ENCODE data around the gene UPK3BL1.
"Not testable (repeated sequence)": the region's sequence is repeated elsewhere in the genome, so short reads cannot be mapped to it uniquely, and the experiment has no call there.

The UPK3BL1 gene

GRCh38 chr7:102627271-102627904 is 15.2 kb downstream of the UPK3BL1 start:
- DNase-seq, result not testable (repeated sequence)

GRCh38 chr7:102618122-102618521 is 24.5 kb downstream of the UPK3BL1 start:
- not testable (repeated sequence) for DNase-seq

GRCh38 chr7:102616507-102617125 is 26.0 kb downstream of the UPK3BL1 start, which contains the start of gene RASA4:
RASA4 (minus strand) TSS chr7:102616756; CDS start chr7:102616689, 67 bp downstream.
- not testable (repeated sequence) for DNase-seq

GRCh38 chr7:102615930-102616329 is 26.7 kb downstream of the UPK3BL1 start:
- not testable (repeated sequence) for DNase-seq

GRCh38 chr7:102614873-102615272 is 27.7 kb downstream of the UPK3BL1 start:
- not testable (repeated sequence) for DNase-seq

- not testable (repeated sequence) for DNase-seq
Observed at GRCh38 chr7:102614346-102614697, 28.3 kb downstream of the UPK3BL1 start.

- not testable (repeated sequence) for DNase-seq
Observed at GRCh38 chr7:102613575-102614345, 28.8 kb downstream of the UPK3BL1 start.

GRCh38 chr7:102611675-102612325 is 30.8 kb downstream of the UPK3BL1 start:
- DNase-seq, result not testable (repeated sequence)

GRCh38 chr7:102611013-102611674 is 31.4 kb downstream of the UPK3BL1 start:
- not testable (repeated sequence) for DNase-seq

- not testable (repeated sequence) for DNase-seq
Observed at GRCh38 chr7:102610441-102610840, 32.1 kb downstream of the UPK3BL1 start.

- DNase-seq, result not testable (repeated sequence)
Observed at GRCh38 chr7:102609734-102610133, 32.9 kb downstream of the UPK3BL1 start.

GRCh38 chr7:102606848-102607247 is 35.7 kb downstream of the UPK3BL1 start:
- not testable (repeated sequence) for DNase-seq

GRCh38 chr7:102604431-102605145 is 38.0 kb downstream of the UPK3BL1 start:
- DNase-seq, result not testable (repeated sequence)

- DNase-seq, result not testable (repeated sequence)
Observed at GRCh38 chr7:102602317-102602716, 40.3 kb downstream of the UPK3BL1 start.

GRCh38 chr7:102599699-102600098 is 42.9 kb downstream of the UPK3BL1 start:
- not testable (repeated sequence) for DNase-seq

- DNase-seq, result not testable (repeated sequence)
Observed at GRCh38 chr7:102596036-102596435, 46.6 kb downstream of the UPK3BL1 start.

GRCh38 chr7:102593637-102594334 is 48.8 kb downstream of the UPK3BL1 start:
- DNase-seq, result not testable (repeated sequence)

GRCh38 chr7:102592477-102593019 is 50.0 kb downstream of the UPK3BL1 start:
- not testable (repeated sequence) for DNase-seq

GRCh38 chr7:102589857-102590256 is 52.7 kb downstream of the UPK3BL1 start:
- DNase-seq, result not testable (repeated sequence)
